IMR-90 (cell line): Measurements from ENCODE around the gene IL6ST. TPM values are rescaled to one million over a fixed set of nuclear protein-coding genes. Genes with fewer than 3 reads are reported as not detected.

Source experiments
- ATAC-seq: fragments of 200-7000 bp; cut with Tn5 transposase; 2 replicates; pipeline ENCODE4 v1.9.1; 2020; ENCODE audit warnings: low read depth, mild to moderate bottlenecking, moderate library complexity
- BruUV-seq: library from RNA; stranded (reverse); fragments of 400-500 nt; replicated peaks from 2 replicates; lab custom pipeline; 2021; lab: Mats Ljungman, UMichigan
- CTCF ChIA-PET: fragments of 300-600 bp; formaldehyde crosslinking; extraction: SDS; loops from one replicate; lab custom pipeline; 2021; ENCODE audit warnings: antibody characterized with exemption; lab: Yijun Ruan, JAX
- POLR2A ChIA-PET: fragments of 300-600 bp; sonication (Branson Sonifier 250); formaldehyde crosslinking; loops from one replicate; lab custom pipeline; 2022; ENCODE audit warnings: antibody characterized with exemption; ENCODE audit not compliant: unreplicated experiment; lab: Charles Lee
- DNase-seq: peaks from one replicate; pipeline ENCODE4 v3.0.0; 2013
- H2AFZ ChIP-seq: replicated peaks from 2 replicates; pipeline ENCODE3; 2013; ENCODE audit warnings: low read length, mild to moderate bottlenecking; ENCODE audit not compliant: poor library complexity
- H2AK5ac ChIP-seq: 2 replicates; pipeline ENCODE4 v1.6.1; 2013; ENCODE audit warnings: low read depth, low read length, inconsistent platforms
- H2AK9ac ChIP-seq: replicated peaks from 2 replicates; pipeline ENCODE3; 2013; ENCODE audit warnings: mild to moderate bottlenecking, low read depth, low read length, moderate library complexity; ENCODE audit not compliant: poor library complexity
- H2BK120ac ChIP-seq: 2 replicates; pipeline ENCODE4 v1.6.1; 2013; ENCODE audit warnings: low read depth, low read length, inconsistent platforms
- H2BK15ac ChIP-seq: 3 replicates; pipeline ENCODE4 v1.6.1; 2013; ENCODE audit warnings: low read depth, low read length, inconsistent platforms
- H2BK20ac ChIP-seq: 2 replicates; pipeline ENCODE4 v1.6.1; 2013; ENCODE audit warnings: low read depth, mild to moderate bottlenecking, inconsistent platforms, low read length, moderate library complexity
- H2BK5ac ChIP-seq: 2 replicates; pipeline ENCODE4 v1.6.1; 2013; ENCODE audit warnings: mild to moderate bottlenecking, low read depth, low read length, inconsistent platforms; ENCODE audit not compliant: poor library complexity, severe bottlenecking
- H3K14ac ChIP-seq: replicated peaks from 2 replicates; pipeline ENCODE4 v1.6.1; 2013; ENCODE audit warnings: low read depth, low read length, inconsistent platforms
- H3K18ac ChIP-seq: 2 replicates; pipeline ENCODE4 v1.6.1; 2013; ENCODE audit warnings: low read depth, low read length, control low read depth
- H3K23ac ChIP-seq: 2 replicates; pipeline ENCODE4 v1.6.1; 2013; ENCODE audit warnings: low read depth, low read length, inconsistent platforms
- H3K27ac ChIP-seq: 2 replicates; pipeline ENCODE4 v1.5.1; 2013; ENCODE audit warnings: mild to moderate bottlenecking, control low read depth, low read length; ENCODE audit not compliant: insufficient read depth
- H3K27me3 ChIP-seq: 2 replicates; pipeline ENCODE4 v1.6.1; 2013; ENCODE audit warnings: low read length; ENCODE audit not compliant: control insufficient read depth, insufficient read depth
- H3K36me3 ChIP-seq: 2 replicates; pipeline ENCODE4 v1.6.1; 2013; ENCODE audit warnings: low read length, mixed read lengths; ENCODE audit not compliant: control insufficient read depth, insufficient read depth
- H3K4ac ChIP-seq: 2 replicates; pipeline ENCODE4 v1.6.1; 2013; ENCODE audit warnings: low read depth, low read length, inconsistent platforms
- H3K4me1 ChIP-seq: 2 replicates; pipeline ENCODE4 v1.6.1; 2013; ENCODE audit warnings: low read length, mixed read lengths; ENCODE audit not compliant: control insufficient read depth, insufficient read depth
- H3K4me2 ChIP-seq: 2 replicates; pipeline ENCODE4 v1.6.1; 2013; ENCODE audit warnings: low read depth, mild to moderate bottlenecking, control low read depth, low read length, moderate library complexity
- H3K4me3 ChIP-seq: 2 replicates; pipeline ENCODE4 v1.5.1; 2013; ENCODE audit warnings: low read depth, mild to moderate bottlenecking, control low read depth, low read length, moderate library complexity; ENCODE audit not compliant: insufficient read depth
- H3K56ac ChIP-seq: 2 replicates; pipeline ENCODE4 v1.6.1; 2013; ENCODE audit warnings: low read length, inconsistent platforms; ENCODE audit not compliant: insufficient read depth; ENCODE audit errors: extremely low read depth
- H3K79me1 ChIP-seq, 2 experiments: 2 replicates each; pipeline ENCODE4 v1.6.1; 2013; ENCODE audit warnings: low read length in 2 of 2, inconsistent platforms in 1 of 2, low read depth in 1 of 2
- H3K9ac ChIP-seq: 2 replicates; pipeline ENCODE4 v1.6.1; 2013; ENCODE audit warnings: low read depth, low read length, control low read depth
- H3K9me1 ChIP-seq: 2 replicates; pipeline ENCODE4 v1.6.1; 2013; ENCODE audit warnings: low read length, inconsistent platforms; ENCODE audit not compliant: insufficient read depth
- H3K9me3 ChIP-seq: 2 replicates; pipeline ENCODE4 v1.6.1; 2013; ENCODE audit warnings: low read length; ENCODE audit not compliant: control insufficient read depth, insufficient read depth
- H4K20me1 ChIP-seq: 2 replicates; pipeline ENCODE4 v1.6.1; 2013; ENCODE audit warnings: low read length, inconsistent platforms; ENCODE audit not compliant: insufficient read depth
- H4K5ac ChIP-seq: 2 replicates; pipeline ENCODE4 v1.6.1; 2013; ENCODE audit warnings: mild to moderate bottlenecking, low read depth, low read length, control low read depth
- H4K8ac ChIP-seq, 2 experiments: 2 replicates each; pipeline ENCODE4 v1.6.1; 2013; ENCODE audit warnings: low read depth in 2 of 2, low read length in 2 of 2, control low read depth in 1 of 2, inconsistent platforms in 1 of 2
- H4K91ac ChIP-seq: 2 replicates; pipeline ENCODE4 v1.6.1; 2013; ENCODE audit warnings: low read depth, low read length, inconsistent platforms; ENCODE audit not compliant: insufficient read depth
- BHLHE40 ChIP-seq: fragments of 150-350 bp; IDR thresholded peaks from 2 replicates; pipeline ENCODE4 v1.6.1; 2016; ENCODE audit warnings: mild to moderate bottlenecking, low read depth, low read length
- CEBPB ChIP-seq: IDR thresholded peaks from 2 replicates; pipeline ENCODE4 v1.6.1; 2012; ENCODE audit warnings: low read depth, low read length, improper control_type of control experiment
- CHD1 ChIP-seq: IDR thresholded peaks from 2 replicates; pipeline ENCODE4 v1.6.1; 2012; ENCODE audit warnings: low read depth, low read length, improper control_type of control experiment
- FOS ChIP-seq: fragments of 150-350 bp; IDR thresholded peaks from 2 replicates; pipeline ENCODE4 v1.6.1; 2016; ENCODE audit warnings: low read depth, low read length
- MAFK ChIP-seq: IDR thresholded peaks from 2 replicates; pipeline ENCODE4 v1.6.1; 2012; ENCODE audit warnings: low read depth, low read length, improper control_type of control experiment
- MAZ ChIP-seq: IDR thresholded peaks from 2 replicates; pipeline ENCODE4 v1.6.1; 2012; ENCODE audit warnings: low read depth, mild to moderate bottlenecking, low read length, improper control_type of control experiment, moderate library complexity, borderline replicate concordance
- MXI1 ChIP-seq: IDR thresholded peaks from 2 replicates; pipeline ENCODE4 v1.6.1; 2012; ENCODE audit warnings: low read depth, mild to moderate bottlenecking, low read length, moderate library complexity, borderline replicate concordance
- NFE2L2 ChIP-seq: fragments of 150-350 bp; IDR thresholded peaks from 2 replicates; pipeline ENCODE4 v1.6.1; 2016; ENCODE audit warnings: low read depth, mild to moderate bottlenecking, low read length
- POLR2A ChIP-seq: IDR thresholded peaks from 2 replicates; pipeline ENCODE4 v1.6.1; 2012; ENCODE audit warnings: mild to moderate bottlenecking, low read depth, low read length
- RAD21 ChIP-seq: IDR thresholded peaks from 2 replicates; pipeline ENCODE4 v1.6.1; 2012; ENCODE audit warnings: low read length, improper control_type of control experiment
- RCOR1 ChIP-seq: IDR thresholded peaks from 2 replicates; pipeline ENCODE4 v1.6.1; 2012; ENCODE audit warnings: mild to moderate bottlenecking, low read length, improper control_type of control experiment; ENCODE audit not compliant: insufficient replicate concordance
- RFX5 ChIP-seq: IDR thresholded peaks from 2 replicates; pipeline ENCODE4 v1.8.0; 2012; ENCODE audit warnings: low read depth, mild to moderate bottlenecking, low read length, moderate library complexity
- SMC3 ChIP-seq: fragments of 150-350 bp; IDR thresholded peaks from 2 replicates; pipeline ENCODE4 v1.6.1; 2016; ENCODE audit warnings: low read depth, mild to moderate bottlenecking, antibody characterized with exemption, low read length, moderate library complexity
- dilution Hi-C: fragments of 300-500 bp; cut with HindIII; formaldehyde crosslinking; loops from one replicate; pipeline ENCODE4 v1.14.3; 2018; ENCODE audit warnings: low sequenced_read_pairs; ENCODE audit not compliant: unreplicated experiment
- in situ Hi-C: fragments of 300-500 bp; cut with MboI; formaldehyde crosslinking; loops from 3 replicates; pipeline ENCODE4 v1.14.3; 2019; ENCODE audit warnings: low sequenced_read_pairs, inconsistent platforms, mixed read lengths
- intact Hi-C: fragments of 100-400 bp; cut with micrococcal nuclease; formaldehyde crosslinking; loops from 2 replicates; pipeline ENCODE4 v1.10.0; 2022
- polyA plus RNA-seq, 3 experiments: library from polyadenylated mRNA; depleted of rRNA; stranded (reverse); fragments of >200 nt; gene quantifications; 2 replicates each; pipeline ENCODE4 v1.2.3, GENCODE V29; 2012; ENCODE audit warnings: low replicate concordance in 1 of 3
- total RNA-seq: library from RNA; depleted of rRNA; stranded (reverse); fragments of >200 nt; gene quantifications from 2 replicates; pipeline ENCODE4 v1.2.3, GENCODE V29; 2012
- TF ChIP-seq, protein P1 (sequence below): fragments of 150-350 bp; IDR thresholded peaks from 2 replicates; pipeline ENCODE4 v1.6.1; 2017; ENCODE audit warnings: mild to moderate bottlenecking, antibody characterized with exemption, low read length, low read depth
- TF ChIP-seq, protein P2 (sequence below): conservative IDR thresholded peaks from 2 replicates; pipeline ENCODE4 v1.5.1; 2012; ENCODE audit warnings: mild to moderate bottlenecking, low read depth, low read length, improper control_type of control experiment
- TF ChIP-seq, protein P3 (sequence below): fragments of 150-350 bp; IDR thresholded peaks from 2 replicates; pipeline ENCODE4 v1.6.1; 2016; ENCODE audit warnings: low read depth, mild to moderate bottlenecking, low read length, moderate library complexity, borderline replicate concordance

IL6ST gene
- total and polyA plus RNA-seq, 2 of the 4 experiments (the other 2 are of a cell fraction): 90.6 to 506 TPM

GRCh38 chr5:55966284-55966683 is 28.5 kb downstream of the IL6ST start:
- H3K9ac ChIP-seq: no peak overlapping the region
- peaks cover 8% of the 10 kb centered on the region; the same call in 1 of the 2 replicates for H4K20me1 ChIP-seq
- H2BK20ac ChIP-seq: no peak overlapping the region
- no peak overlapping the region for H3K4ac ChIP-seq
- CTCF ChIA-PET: no interaction called here
- peaks cover 38% of the 10 kb centered on the region for H3K36me3 ChIP-seq
- no peaks in the 10 kb centered on the region for H3K9me3 ChIP-seq
- peaks cover 5% of the 10 kb centered on the region for H3K4me1 ChIP-seq
- H2BK15ac ChIP-seq: no peak overlapping the region
- no peak overlapping the region for H4K8ac ChIP-seq
- DNase-seq (no peak), ATAC-seq (no peak)
- H3K27ac ChIP-seq: no peak overlapping the region; the same call in 1 of the 2 replicates
- H3K9me1 ChIP-seq: no peaks in the 10 kb centered on the region
- dilution Hi-C loops: no loop called here
- H3K56ac ChIP-seq: no peak overlapping the region
- no peak overlapping the region for H4K5ac ChIP-seq
- H3K23ac ChIP-seq: no peak overlapping the region
- no peak overlapping the region for H3K4me3 ChIP-seq
- intact Hi-C loops: no loop called here
- no peak overlapping the region for H3K14ac ChIP-seq
- in situ Hi-C loops: loop anchor here (25.0 kb wide), 1 partner anchor 1246 kb away; no protein-coding TSS in a partner anchor
- H2AFZ ChIP-seq: no peak overlapping the region
- TF ChIP-seq MAFK (no peak), CHD1 (no peak), RAD21 (no peak), MAZ (no peak), MXI1 (no peak), FOS (no peak), BHLHE40 (no peak), CEBPB (no peak), RCOR1 (no peak), POLR2A (no peak), SMC3 (no peak), NFE2L2 (no peak), RFX5 (no peak)
- TF ChIP-seq, protein P1, sequence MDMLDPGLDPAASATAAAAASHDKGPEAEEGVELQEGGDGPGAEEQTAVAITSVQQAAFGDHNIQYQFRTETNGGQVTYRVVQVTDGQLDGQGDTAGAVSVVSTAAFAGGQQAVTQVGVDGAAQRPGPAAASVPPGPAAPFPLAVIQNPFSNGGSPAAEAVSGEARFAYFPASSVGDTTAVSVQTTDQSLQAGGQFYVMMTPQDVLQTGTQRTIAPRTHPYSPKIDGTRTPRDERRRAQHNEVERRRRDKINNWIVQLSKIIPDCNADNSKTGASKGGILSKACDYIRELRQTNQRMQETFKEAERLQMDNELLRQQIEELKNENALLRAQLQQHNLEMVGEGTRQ: no peak
- TF ChIP-seq, protein P2, sequence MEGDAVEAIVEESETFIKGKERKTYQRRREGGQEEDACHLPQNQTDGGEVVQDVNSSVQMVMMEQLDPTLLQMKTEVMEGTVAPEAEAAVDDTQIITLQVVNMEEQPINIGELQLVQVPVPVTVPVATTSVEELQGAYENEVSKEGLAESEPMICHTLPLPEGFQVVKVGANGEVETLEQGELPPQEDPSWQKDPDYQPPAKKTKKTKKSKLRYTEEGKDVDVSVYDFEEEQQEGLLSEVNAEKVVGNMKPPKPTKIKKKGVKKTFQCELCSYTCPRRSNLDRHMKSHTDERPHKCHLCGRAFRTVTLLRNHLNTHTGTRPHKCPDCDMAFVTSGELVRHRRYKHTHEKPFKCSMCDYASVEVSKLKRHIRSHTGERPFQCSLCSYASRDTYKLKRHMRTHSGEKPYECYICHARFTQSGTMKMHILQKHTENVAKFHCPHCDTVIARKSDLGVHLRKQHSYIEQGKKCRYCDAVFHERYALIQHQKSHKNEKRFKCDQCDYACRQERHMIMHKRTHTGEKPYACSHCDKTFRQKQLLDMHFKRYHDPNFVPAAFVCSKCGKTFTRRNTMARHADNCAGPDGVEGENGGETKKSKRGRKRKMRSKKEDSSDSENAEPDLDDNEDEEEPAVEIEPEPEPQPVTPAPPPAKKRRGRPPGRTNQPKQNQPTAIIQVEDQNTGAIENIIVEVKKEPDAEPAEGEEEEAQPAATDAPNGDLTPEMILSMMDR: no peak
- TF ChIP-seq, protein P3, sequence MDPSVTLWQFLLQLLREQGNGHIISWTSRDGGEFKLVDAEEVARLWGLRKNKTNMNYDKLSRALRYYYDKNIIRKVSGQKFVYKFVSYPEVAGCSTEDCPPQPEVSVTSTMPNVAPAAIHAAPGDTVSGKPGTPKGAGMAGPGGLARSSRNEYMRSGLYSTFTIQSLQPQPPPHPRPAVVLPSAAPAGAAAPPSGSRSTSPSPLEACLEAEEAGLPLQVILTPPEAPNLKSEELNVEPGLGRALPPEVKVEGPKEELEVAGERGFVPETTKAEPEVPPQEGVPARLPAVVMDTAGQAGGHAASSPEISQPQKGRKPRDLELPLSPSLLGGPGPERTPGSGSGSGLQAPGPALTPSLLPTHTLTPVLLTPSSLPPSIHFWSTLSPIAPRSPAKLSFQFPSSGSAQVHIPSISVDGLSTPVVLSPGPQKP: no peak
- no peak overlapping the region for H3K18ac ChIP-seq
- BruUV-seq: no TSS peak
- H2AK5ac ChIP-seq: no peak overlapping the region
- POLR2A ChIA-PET: no interaction called here
- H3K27me3 ChIP-seq: no peaks in the 10 kb centered on the region
- peaks cover 20 to 42% of the 10 kb centered on the region in 2 experiments for H3K79me1 ChIP-seq
- no peak overlapping the region for H3K4me2 ChIP-seq
- peak overlapping the region; percentile 7 for H2BK5ac ChIP-seq
- H2BK120ac ChIP-seq: no peak overlapping the region
- no peak overlapping the region for H4K91ac ChIP-seq
- no peak overlapping the region for H2AK9ac ChIP-seq
